K562 (cell line): ENCODE measurements around the gene FOXRED2. TPM values are rescaled to one million over a fixed set of nuclear protein-coding genes. Genes with fewer than 3 reads are reported as not detected.

Experiments
- ADNP ChIP-seq: fragments of 200-800 bp; sonication (Bioruptor generic); IDR thresholded peaks from 2 replicates; pipeline ENCODE4 v1.6.1; 2016; ENCODE audit warnings: missing genetic modification characterization, missing compliant biosample characterization
- EP300 ChIP-seq: IDR thresholded peaks from 2 replicates; pipeline ENCODE4 v1.6.1; 2012; ENCODE audit warnings: low read length, improper control_type of control experiment
- EP400 ChIP-seq: fragments of 450-650 bp; IDR thresholded peaks from 2 replicates; pipeline ENCODE4 v1.6.1; 2017; ENCODE audit warnings: antibody characterized with exemption, mild to moderate bottlenecking, moderate library complexity
- GTF2E2 ChIP-seq: fragments of 200-800 bp; sonication (Bioruptor generic); IDR thresholded peaks from 2 replicates; pipeline ENCODE4 v1.6.1; 2016; ENCODE audit warnings: missing genetic modification characterization, missing compliant biosample characterization
- SRSF9 ChIP-seq: fragments of 200-400 bp; formaldehyde crosslinking; IDR thresholded peaks from 2 replicates; pipeline ENCODE4 v1.6.1; 2017; ENCODE audit warnings: low read depth, low read length, borderline replicate concordance
- ZEB2 ChIP-seq: fragments of 450-650 bp; IDR thresholded peaks from 2 replicates; pipeline ENCODE4 v1.6.1; 2016
- polyA plus RNA-seq, 8 experiments: library from polyadenylated mRNA; depleted of rRNA in 4 of 8; stranded (reverse) in 5 of 8; unstranded in 3 of 8; fragments of >200 nt; fragmentation: Nextera tagmentation in 2 of 8; fragmentation: Illumina TruSeq in 1 of 8; extraction: Ambion mirVana in 2 of 8; extraction: Trizol in 1 of 8; gene quantifications; 2 replicates each; pipeline versions ENCODE4 v1.2.1 to v1.2.3, GENCODE V29; 2011 to 2014; ENCODE audit warnings: inconsistent platforms in 1 of 8, missing spikeins in 1 of 8
- total RNA-seq, 7 experiments: library from RNA; depleted of rRNA in 6 of 7; stranded (reverse); fragments of >200 nt in 6 of 7; fragmentation: Illumina TruSeq in 2 of 7; extraction: Trizol in 2 of 7; gene quantifications; 2 replicates each; pipeline versions ENCODE4 v1.2.1 to v1.2.3, GENCODE V29; 2011 to 2021; ENCODE audit warnings: low replicate concordance in 1 of 7
- TF ChIP-seq, protein P1 (sequence below), 2 experiments: fragments of 450-650 bp; formaldehyde crosslinking in 1 of 2; IDR thresholded peaks; 2 replicates each; pipeline versions ENCODE4 v1.4.0 to v1.6.1; 2014 to 2020; ENCODE audit warnings: mild to moderate bottlenecking in 2 of 2, borderline replicate concordance in 1 of 2, low read depth in 1 of 2
- TF ChIP-seq, protein P2 (sequence below), 2 experiments: IDR thresholded peaks; 2 replicates each; pipeline ENCODE4 v1.6.1; 2011; ENCODE audit warnings: borderline replicate concordance in 1 of 2, control low read depth in 1 of 2, low read depth in 1 of 2, low read length in 1 of 2, mild to moderate bottlenecking in 1 of 2, mixed read lengths in 1 of 2, moderate library complexity in 1 of 2; ENCODE audit not compliant: insufficient read depth in 1 of 2, insufficient read length in 1 of 2, poor library complexity in 1 of 2, severe bottlenecking in 1 of 2; ENCODE audit errors: extremely low read depth in 1 of 2
- TF ChIP-seq, protein P3 (sequence below): fragments of 450-650 bp; formaldehyde crosslinking; IDR thresholded peaks from 2 replicates; pipeline ENCODE4 v1.4.0; 2022; ENCODE audit warnings: mild to moderate bottlenecking, moderate library complexity
- TF ChIP-seq, protein P4 (sequence below): sonication (generic); formaldehyde crosslinking; IDR thresholded peaks from 2 replicates; pipeline ENCODE4 v1.5.0; 2020; ENCODE audit warnings: missing genetic modification reagents
- TF ChIP-seq, protein P5 (sequence below): sonication (generic); formaldehyde crosslinking; IDR thresholded peaks from 2 replicates; pipeline ENCODE4 v1.8.0; 2022; ENCODE audit warnings: mild to moderate bottlenecking, missing genetic modification reagents

Gene FOXRED2
- total and polyA plus RNA-seq, 9 of the 15 experiments (the other 6 are each of a cell fraction or from before 2014, with no cell fraction given) = 2.8 to 48.4 (median 7.8) TPM

DNA sequence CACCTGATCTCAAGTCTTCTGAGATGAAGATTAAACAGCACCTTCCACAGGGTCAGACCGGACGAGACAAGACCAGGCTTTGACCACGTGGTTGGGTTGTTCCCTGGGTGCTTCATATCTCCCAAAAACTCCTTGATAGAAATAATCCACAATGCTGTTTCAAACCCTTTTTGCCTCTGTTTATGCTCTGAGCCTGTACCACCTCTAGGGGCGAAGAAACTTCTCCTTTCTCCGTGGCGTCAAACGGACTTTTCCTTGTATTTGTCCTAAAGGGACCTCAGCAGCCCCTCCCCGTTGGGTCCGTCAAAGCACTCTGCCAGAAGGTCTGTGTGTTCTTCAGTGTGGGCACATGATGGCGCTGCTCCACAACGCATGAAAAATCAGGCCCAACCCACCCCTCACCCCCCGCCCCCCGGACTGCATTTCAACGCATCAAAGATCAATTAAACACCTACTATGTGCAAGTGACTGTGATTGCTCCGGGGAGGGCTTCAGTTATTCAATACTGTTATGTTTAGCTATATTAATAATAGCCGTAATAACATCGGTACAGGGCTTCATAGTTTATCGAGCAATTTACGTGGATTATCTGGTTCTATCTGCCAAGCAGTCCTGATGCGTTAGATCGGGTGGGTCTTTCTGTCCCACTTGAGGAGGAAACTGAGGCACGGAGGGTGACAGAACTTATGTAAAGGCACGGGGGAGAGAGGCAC, 39.4 kb upstream of the FOXRED2 start (continued):
- TF ChIP-seq, protein P1, sequence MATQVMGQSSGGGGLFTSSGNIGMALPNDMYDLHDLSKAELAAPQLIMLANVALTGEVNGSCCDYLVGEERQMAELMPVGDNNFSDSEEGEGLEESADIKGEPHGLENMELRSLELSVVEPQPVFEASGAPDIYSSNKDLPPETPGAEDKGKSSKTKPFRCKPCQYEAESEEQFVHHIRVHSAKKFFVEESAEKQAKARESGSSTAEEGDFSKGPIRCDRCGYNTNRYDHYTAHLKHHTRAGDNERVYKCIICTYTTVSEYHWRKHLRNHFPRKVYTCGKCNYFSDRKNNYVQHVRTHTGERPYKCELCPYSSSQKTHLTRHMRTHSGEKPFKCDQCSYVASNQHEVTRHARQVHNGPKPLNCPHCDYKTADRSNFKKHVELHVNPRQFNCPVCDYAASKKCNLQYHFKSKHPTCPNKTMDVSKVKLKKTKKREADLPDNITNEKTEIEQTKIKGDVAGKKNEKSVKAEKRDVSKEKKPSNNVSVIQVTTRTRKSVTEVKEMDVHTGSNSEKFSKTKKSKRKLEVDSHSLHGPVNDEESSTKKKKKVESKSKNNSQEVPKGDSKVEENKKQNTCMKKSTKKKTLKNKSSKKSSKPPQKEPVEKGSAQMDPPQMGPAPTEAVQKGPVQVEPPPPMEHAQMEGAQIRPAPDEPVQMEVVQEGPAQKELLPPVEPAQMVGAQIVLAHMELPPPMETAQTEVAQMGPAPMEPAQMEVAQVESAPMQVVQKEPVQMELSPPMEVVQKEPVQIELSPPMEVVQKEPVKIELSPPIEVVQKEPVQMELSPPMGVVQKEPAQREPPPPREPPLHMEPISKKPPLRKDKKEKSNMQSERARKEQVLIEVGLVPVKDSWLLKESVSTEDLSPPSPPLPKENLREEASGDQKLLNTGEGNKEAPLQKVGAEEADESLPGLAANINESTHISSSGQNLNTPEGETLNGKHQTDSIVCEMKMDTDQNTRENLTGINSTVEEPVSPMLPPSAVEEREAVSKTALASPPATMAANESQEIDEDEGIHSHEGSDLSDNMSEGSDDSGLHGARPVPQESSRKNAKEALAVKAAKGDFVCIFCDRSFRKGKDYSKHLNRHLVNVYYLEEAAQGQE (IDR thresholded peaks at IDR 0.05; ENCODE audit: borderline replicate concordance) = peak; percentile 64
- TF ChIP-seq, protein P1 (CRISPR knock-in tag; IDR thresholded peaks at IDR 0.05; ENCODE audit: low read depth) = no peak
- TF ChIP-seq ADNP (tag) (no peak), ZEB2 (no peak), GTF2E2 (no peak), SRSF9 (no peak), EP400 (peak; percentile 49), EP300 (0 out of 2 replicates have a peak, but pooled peaks have one; percentile 3)
- TF ChIP-seq, protein P2, sequence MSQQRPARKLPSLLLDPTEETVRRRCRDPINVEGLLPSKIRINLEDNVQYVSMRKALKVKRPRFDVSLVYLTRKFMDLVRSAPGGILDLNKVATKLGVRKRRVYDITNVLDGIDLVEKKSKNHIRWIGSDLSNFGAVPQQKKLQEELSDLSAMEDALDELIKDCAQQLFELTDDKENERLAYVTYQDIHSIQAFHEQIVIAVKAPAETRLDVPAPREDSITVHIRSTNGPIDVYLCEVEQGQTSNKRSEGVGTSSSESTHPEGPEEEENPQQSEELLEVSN (IDR thresholded peaks at IDR 0.05; ENCODE audit: borderline replicate concordance in 1 of 2, extremely low read depth in 1 of 2, insufficient read depth in 1 of 2, insufficient read length in 1 of 2, low read depth in 1 of 2, low read length in 1 of 2, poor library complexity in 1 of 2, severe bottlenecking in 1 of 2) = peak; percentile 4 to 38
- TF ChIP-seq, protein P3, sequence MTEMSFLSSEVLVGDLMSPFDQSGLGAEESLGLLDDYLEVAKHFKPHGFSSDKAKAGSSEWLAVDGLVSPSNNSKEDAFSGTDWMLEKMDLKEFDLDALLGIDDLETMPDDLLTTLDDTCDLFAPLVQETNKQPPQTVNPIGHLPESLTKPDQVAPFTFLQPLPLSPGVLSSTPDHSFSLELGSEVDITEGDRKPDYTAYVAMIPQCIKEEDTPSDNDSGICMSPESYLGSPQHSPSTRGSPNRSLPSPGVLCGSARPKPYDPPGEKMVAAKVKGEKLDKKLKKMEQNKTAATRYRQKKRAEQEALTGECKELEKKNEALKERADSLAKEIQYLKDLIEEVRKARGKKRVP (CRISPR knock-in tag) = no peak
- TF ChIP-seq, protein P4, sequence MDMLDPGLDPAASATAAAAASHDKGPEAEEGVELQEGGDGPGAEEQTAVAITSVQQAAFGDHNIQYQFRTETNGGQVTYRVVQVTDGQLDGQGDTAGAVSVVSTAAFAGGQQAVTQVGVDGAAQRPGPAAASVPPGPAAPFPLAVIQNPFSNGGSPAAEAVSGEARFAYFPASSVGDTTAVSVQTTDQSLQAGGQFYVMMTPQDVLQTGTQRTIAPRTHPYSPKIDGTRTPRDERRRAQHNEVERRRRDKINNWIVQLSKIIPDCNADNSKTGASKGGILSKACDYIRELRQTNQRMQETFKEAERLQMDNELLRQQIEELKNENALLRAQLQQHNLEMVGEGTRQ (CRISPR knock-in tag) = peak; percentile 31; the same call in 1 of the 2 replicates
- TF ChIP-seq, protein P5, sequence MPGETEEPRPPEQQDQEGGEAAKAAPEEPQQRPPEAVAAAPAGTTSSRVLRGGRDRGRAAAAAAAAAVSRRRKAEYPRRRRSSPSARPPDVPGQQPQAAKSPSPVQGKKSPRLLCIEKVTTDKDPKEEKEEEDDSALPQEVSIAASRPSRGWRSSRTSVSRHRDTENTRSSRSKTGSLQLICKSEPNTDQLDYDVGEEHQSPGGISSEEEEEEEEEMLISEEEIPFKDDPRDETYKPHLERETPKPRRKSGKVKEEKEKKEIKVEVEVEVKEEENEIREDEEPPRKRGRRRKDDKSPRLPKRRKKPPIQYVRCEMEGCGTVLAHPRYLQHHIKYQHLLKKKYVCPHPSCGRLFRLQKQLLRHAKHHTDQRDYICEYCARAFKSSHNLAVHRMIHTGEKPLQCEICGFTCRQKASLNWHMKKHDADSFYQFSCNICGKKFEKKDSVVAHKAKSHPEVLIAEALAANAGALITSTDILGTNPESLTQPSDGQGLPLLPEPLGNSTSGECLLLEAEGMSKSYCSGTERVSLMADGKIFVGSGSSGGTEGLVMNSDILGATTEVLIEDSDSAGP (CRISPR knock-in tag) = no peak
